GM23338 (cell line): Measurements from ENCODE around the gene ELOVL6.

Experiments
- CREB1 ChIP-seq: fragments of 250-450 bp; sonication (Bioruptor Pico); IDR thresholded peaks from 2 replicates; pipeline ENCODE4 v1.5.0; 2020; ENCODE audit warnings: low read depth, mild to moderate bottlenecking, moderate library complexity
- EZH2 ChIP-seq: fragments of 200-600 bp; sonication (generic); IDR thresholded peaks from one replicate; pipeline ENCODE4 v1.8.0; 2017; ENCODE audit warnings: antibody characterized with exemption, mild to moderate bottlenecking, low read depth; ENCODE audit not compliant: unreplicated experiment
- EZH2phosphoT487 ChIP-seq: fragments of 200-600 bp; sonication (generic); IDR thresholded peaks from one replicate; pipeline ENCODE4 v1.8.1; 2018; ENCODE audit warnings: antibody characterized with exemption; ENCODE audit not compliant: unreplicated experiment
- JUNB ChIP-seq: IDR thresholded peaks from one replicate; pipeline ENCODE4 v1.6.1; 2016; ENCODE audit warnings: antibody characterized with exemption; ENCODE audit not compliant: unreplicated experiment
- NANOG ChIP-seq: IDR thresholded peaks from 2 replicates; pipeline ENCODE4 v1.6.1; 2016; ENCODE audit warnings: antibody characterized with exemption, borderline replicate concordance
- POLR2AphosphoS5 ChIP-seq: IDR thresholded peaks from 2 replicates; pipeline ENCODE4 v1.6.1; 2016; ENCODE audit warnings: antibody characterized with exemption, low read depth
- STAT1 ChIP-seq: IDR thresholded peaks from one replicate; pipeline ENCODE4 v1.6.1; 2016; ENCODE audit warnings: antibody characterized with exemption; ENCODE audit not compliant: unreplicated experiment
- TF ChIP-seq, protein P1 (sequence below): IDR thresholded peaks from one replicate; pipeline ENCODE4 v1.6.1; 2018; ENCODE audit warnings: antibody characterized with exemption; ENCODE audit not compliant: unreplicated experiment
- TF ChIP-seq, protein P2 (sequence below), 2 experiments: fragments of 200-600 bp in 1 of 2; sonication (generic) in 1 of 2; conservative IDR thresholded peaks; 2 replicates each; pipeline versions ENCODE4 v1.5.1 to v1.6.1; 2016 to 2017; ENCODE audit warnings: antibody characterized with exemption in 2 of 2, low read depth in 2 of 2, mild to moderate bottlenecking in 2 of 2, moderate library complexity in 1 of 2
- TF ChIP-seq, protein P3 (sequence below): IDR thresholded peaks from 2 replicates; pipeline ENCODE4 v1.6.1; 2016; ENCODE audit warnings: antibody characterized with exemption

GRCh38 chr4:110025056-110025455 lies 173.4 kb downstream of the ELOVL6 start:
- TF ChIP-seq, protein P1, sequence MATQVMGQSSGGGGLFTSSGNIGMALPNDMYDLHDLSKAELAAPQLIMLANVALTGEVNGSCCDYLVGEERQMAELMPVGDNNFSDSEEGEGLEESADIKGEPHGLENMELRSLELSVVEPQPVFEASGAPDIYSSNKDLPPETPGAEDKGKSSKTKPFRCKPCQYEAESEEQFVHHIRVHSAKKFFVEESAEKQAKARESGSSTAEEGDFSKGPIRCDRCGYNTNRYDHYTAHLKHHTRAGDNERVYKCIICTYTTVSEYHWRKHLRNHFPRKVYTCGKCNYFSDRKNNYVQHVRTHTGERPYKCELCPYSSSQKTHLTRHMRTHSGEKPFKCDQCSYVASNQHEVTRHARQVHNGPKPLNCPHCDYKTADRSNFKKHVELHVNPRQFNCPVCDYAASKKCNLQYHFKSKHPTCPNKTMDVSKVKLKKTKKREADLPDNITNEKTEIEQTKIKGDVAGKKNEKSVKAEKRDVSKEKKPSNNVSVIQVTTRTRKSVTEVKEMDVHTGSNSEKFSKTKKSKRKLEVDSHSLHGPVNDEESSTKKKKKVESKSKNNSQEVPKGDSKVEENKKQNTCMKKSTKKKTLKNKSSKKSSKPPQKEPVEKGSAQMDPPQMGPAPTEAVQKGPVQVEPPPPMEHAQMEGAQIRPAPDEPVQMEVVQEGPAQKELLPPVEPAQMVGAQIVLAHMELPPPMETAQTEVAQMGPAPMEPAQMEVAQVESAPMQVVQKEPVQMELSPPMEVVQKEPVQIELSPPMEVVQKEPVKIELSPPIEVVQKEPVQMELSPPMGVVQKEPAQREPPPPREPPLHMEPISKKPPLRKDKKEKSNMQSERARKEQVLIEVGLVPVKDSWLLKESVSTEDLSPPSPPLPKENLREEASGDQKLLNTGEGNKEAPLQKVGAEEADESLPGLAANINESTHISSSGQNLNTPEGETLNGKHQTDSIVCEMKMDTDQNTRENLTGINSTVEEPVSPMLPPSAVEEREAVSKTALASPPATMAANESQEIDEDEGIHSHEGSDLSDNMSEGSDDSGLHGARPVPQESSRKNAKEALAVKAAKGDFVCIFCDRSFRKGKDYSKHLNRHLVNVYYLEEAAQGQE, result no peak
- TF ChIP-seq, protein P2, sequence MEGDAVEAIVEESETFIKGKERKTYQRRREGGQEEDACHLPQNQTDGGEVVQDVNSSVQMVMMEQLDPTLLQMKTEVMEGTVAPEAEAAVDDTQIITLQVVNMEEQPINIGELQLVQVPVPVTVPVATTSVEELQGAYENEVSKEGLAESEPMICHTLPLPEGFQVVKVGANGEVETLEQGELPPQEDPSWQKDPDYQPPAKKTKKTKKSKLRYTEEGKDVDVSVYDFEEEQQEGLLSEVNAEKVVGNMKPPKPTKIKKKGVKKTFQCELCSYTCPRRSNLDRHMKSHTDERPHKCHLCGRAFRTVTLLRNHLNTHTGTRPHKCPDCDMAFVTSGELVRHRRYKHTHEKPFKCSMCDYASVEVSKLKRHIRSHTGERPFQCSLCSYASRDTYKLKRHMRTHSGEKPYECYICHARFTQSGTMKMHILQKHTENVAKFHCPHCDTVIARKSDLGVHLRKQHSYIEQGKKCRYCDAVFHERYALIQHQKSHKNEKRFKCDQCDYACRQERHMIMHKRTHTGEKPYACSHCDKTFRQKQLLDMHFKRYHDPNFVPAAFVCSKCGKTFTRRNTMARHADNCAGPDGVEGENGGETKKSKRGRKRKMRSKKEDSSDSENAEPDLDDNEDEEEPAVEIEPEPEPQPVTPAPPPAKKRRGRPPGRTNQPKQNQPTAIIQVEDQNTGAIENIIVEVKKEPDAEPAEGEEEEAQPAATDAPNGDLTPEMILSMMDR (conservative IDR thresholded peaks at IDR 0.05; ENCODE audit: low read depth in 2 of 2), result no peak
- TF ChIP-seq POLR2AphosphoS5, result no peak
- TF ChIP-seq EZH2phosphoT487, result no peak
- no peak for TF ChIP-seq EZH2
- TF ChIP-seq JUNB, result no peak
- TF ChIP-seq STAT1, result no peak
- no peak for TF ChIP-seq CREB1
- TF ChIP-seq, protein P3, sequence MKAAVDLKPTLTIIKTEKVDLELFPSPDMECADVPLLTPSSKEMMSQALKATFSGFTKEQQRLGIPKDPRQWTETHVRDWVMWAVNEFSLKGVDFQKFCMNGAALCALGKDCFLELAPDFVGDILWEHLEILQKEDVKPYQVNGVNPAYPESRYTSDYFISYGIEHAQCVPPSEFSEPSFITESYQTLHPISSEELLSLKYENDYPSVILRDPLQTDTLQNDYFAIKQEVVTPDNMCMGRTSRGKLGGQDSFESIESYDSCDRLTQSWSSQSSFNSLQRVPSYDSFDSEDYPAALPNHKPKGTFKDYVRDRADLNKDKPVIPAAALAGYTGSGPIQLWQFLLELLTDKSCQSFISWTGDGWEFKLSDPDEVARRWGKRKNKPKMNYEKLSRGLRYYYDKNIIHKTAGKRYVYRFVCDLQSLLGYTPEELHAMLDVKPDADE, result no peak
- TF ChIP-seq NANOG, result no peak
